Measurements from ENCODE around the gene MFF. TPM values are rescaled to one million over a fixed set of nuclear protein-coding genes. Genes with fewer than 3 reads are reported as not detected.

The MFF gene
- total RNA-seq, 1 experiment from 2014 or later, result 68.2 TPM

DNA sequence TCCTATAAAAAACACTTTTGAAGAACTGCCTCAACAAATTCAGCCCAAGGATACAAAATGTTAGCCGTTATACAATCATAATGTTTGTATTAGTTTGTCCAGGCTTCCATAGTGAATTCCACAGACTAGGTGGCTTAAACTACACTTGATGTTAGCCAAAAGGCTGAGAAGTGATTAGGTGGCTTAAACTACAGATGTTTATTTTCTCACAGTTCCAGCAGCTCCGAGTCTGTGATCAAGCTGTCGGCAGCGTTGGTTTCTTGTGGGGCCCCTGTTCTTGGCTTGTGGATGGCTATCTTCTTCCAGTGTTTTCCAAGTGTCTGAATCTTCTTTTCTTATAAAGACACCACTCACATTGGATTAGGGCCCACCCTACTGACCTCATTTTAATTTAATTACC lies 31.5 kb upstream of the MFF start:
- Histone ChIP-seq H3K4me3 (replicated peaks in 1 of 2; ENCODE audit: low read depth in 1 of 2, low read length in 2 of 2) (no peak overlapping the region), H3K9me2 (ENCODE audit: insufficient read depth) (no peaks in the 10 kb centered on the region), H4K20me1 (ENCODE audit: insufficient read depth) (no peaks in the 10 kb centered on the region), H3K27ac (ENCODE audit: low read depth, low read length) (no peak overlapping the region), H3K4me2 (ENCODE audit: low read length) (no peak overlapping the region), H3K27me3 (ENCODE audit: insufficient read depth, low read length) (no peaks in the 10 kb centered on the region), H2AFZ (ENCODE audit: low read depth, low read length, poor library complexity, severe bottlenecking) (no peak overlapping the region), H3K9me3 (ENCODE audit: control insufficient read depth in 1 of 2, insufficient read depth in 1 of 2, low read depth in 1 of 2, low read length in 2 of 2) (no peaks in the 10 kb centered on the region), H3K9ac (ENCODE audit: low read length) (no peak overlapping the region), H3K36me3 (ENCODE audit: control insufficient read depth in 1 of 2, insufficient read depth in 2 of 2, low read length in 2 of 2) (no peaks in the 10 kb centered on the region), H3K4me1 (ENCODE audit: control insufficient read depth in 1 of 2, insufficient read depth in 2 of 2, low read length in 2 of 2) (no peaks in the 10 kb centered on the region), H3K79me2 (ENCODE audit: insufficient read depth, low read length) (no peaks in the 10 kb centered on the region)
- no peak for DNase-seq (ENCODE audit: low read depth, low spot score)
- TF ChIP-seq ELF1 (IDR thresholded peaks at IDR 0.05; ENCODE audit: borderline replicate concordance, low read depth), result no peak
- TF ChIP-seq, protein P1, sequence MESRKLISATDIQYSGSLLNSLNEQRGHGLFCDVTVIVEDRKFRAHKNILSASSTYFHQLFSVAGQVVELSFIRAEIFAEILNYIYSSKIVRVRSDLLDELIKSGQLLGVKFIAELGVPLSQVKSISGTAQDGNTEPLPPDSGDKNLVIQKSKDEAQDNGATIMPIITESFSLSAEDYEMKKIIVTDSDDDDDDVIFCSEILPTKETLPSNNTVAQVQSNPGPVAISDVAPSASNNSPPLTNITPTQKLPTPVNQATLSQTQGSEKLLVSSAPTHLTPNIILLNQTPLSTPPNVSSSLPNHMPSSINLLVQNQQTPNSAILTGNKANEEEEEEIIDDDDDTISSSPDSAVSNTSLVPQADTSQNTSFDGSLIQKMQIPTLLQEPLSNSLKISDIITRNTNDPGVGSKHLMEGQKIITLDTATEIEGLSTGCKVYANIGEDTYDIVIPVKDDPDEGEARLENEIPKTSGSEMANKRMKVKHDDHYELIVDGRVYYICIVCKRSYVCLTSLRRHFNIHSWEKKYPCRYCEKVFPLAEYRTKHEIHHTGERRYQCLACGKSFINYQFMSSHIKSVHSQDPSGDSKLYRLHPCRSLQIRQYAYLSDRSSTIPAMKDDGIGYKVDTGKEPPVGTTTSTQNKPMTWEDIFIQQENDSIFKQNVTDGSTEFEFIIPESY (IDR thresholded peaks at IDR 0.05; ENCODE audit: extremely low read depth, insufficient replicate concordance, low read length), result no peak
- TF ChIP-seq FOSL1 (IDR thresholded peaks at IDR 0.05; ENCODE audit: low read depth), result no peak
- no peak for TF ChIP-seq SRF (IDR thresholded peaks at IDR 0.05; ENCODE audit: low read depth)
- TF ChIP-seq, protein P2, sequence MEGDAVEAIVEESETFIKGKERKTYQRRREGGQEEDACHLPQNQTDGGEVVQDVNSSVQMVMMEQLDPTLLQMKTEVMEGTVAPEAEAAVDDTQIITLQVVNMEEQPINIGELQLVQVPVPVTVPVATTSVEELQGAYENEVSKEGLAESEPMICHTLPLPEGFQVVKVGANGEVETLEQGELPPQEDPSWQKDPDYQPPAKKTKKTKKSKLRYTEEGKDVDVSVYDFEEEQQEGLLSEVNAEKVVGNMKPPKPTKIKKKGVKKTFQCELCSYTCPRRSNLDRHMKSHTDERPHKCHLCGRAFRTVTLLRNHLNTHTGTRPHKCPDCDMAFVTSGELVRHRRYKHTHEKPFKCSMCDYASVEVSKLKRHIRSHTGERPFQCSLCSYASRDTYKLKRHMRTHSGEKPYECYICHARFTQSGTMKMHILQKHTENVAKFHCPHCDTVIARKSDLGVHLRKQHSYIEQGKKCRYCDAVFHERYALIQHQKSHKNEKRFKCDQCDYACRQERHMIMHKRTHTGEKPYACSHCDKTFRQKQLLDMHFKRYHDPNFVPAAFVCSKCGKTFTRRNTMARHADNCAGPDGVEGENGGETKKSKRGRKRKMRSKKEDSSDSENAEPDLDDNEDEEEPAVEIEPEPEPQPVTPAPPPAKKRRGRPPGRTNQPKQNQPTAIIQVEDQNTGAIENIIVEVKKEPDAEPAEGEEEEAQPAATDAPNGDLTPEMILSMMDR (IDR thresholded peaks at IDR 0.05 in 2 of 3, conservative IDR thresholded peaks at IDR 0.05 in 1 of 3; ENCODE audit: borderline replicate concordance in 1 of 3, insufficient read depth in 1 of 3, low read depth in 2 of 3, low read length in 2 of 3), result no peak
- no peak for TF ChIP-seq ZNF274 (IDR thresholded peaks at IDR 0.05; ENCODE audit: low read depth, low read length)
- TF ChIP-seq, protein P3, sequence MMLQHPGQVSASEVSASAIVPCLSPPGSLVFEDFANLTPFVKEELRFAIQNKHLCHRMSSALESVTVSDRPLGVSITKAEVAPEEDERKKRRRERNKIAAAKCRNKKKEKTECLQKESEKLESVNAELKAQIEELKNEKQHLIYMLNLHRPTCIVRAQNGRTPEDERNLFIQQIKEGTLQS (IDR thresholded peaks at IDR 0.05), result no peak
- no peak for TF ChIP-seq TCF7L2 (IDR thresholded peaks at IDR 0.05; ENCODE audit: borderline replicate concordance, extremely low read depth, insufficient read depth, insufficient read length)
- no peak for TF ChIP-seq CBX3 (IDR thresholded peaks at IDR 0.05; ENCODE audit: low read depth)
- TF ChIP-seq POLR2AphosphoS5 (IDR thresholded peaks at IDR 0.05; ENCODE audit: low read depth, low read length), result no peak
- no peak for TF ChIP-seq ZFX (IDR thresholded peaks at IDR 0.05)
- TF ChIP-seq RAD21 (IDR thresholded peaks at IDR 0.05; ENCODE audit: low read depth), result no peak
- TF ChIP-seq EGR1 (IDR thresholded peaks at IDR 0.05; ENCODE audit: low read depth), result no peak
- no peak for TF ChIP-seq SP1 (IDR thresholded peaks at IDR 0.05; ENCODE audit: low read depth)
- TF ChIP-seq, protein P4, sequence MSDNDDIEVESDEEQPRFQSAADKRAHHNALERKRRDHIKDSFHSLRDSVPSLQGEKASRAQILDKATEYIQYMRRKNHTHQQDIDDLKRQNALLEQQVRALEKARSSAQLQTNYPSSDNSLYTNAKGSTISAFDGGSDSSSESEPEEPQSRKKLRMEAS (IDR thresholded peaks at IDR 0.05), result no peak
- TF ChIP-seq SIN3A (IDR thresholded peaks at IDR 0.05; ENCODE audit: low read depth), result no peak
- TF ChIP-seq, protein P5, sequence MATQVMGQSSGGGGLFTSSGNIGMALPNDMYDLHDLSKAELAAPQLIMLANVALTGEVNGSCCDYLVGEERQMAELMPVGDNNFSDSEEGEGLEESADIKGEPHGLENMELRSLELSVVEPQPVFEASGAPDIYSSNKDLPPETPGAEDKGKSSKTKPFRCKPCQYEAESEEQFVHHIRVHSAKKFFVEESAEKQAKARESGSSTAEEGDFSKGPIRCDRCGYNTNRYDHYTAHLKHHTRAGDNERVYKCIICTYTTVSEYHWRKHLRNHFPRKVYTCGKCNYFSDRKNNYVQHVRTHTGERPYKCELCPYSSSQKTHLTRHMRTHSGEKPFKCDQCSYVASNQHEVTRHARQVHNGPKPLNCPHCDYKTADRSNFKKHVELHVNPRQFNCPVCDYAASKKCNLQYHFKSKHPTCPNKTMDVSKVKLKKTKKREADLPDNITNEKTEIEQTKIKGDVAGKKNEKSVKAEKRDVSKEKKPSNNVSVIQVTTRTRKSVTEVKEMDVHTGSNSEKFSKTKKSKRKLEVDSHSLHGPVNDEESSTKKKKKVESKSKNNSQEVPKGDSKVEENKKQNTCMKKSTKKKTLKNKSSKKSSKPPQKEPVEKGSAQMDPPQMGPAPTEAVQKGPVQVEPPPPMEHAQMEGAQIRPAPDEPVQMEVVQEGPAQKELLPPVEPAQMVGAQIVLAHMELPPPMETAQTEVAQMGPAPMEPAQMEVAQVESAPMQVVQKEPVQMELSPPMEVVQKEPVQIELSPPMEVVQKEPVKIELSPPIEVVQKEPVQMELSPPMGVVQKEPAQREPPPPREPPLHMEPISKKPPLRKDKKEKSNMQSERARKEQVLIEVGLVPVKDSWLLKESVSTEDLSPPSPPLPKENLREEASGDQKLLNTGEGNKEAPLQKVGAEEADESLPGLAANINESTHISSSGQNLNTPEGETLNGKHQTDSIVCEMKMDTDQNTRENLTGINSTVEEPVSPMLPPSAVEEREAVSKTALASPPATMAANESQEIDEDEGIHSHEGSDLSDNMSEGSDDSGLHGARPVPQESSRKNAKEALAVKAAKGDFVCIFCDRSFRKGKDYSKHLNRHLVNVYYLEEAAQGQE (IDR thresholded peaks at IDR 0.05; ENCODE audit: low read depth), result no peak
- RAD21 ChIA-PET (ENCODE audit: low non-redundant PET in 1 of 2, low total read pairs in 2 of 2, uncharacterized antibody in 2 of 2, unreplicated experiment in 2 of 2), result no interaction called here
- intact Hi-C loops (cut with micrococcal nuclease), result no loop called here
- BruUV-seq (replicated peaks), result no TSS peak
- POLR2A ChIA-PET, result no interaction called here
- no peak for ATAC-seq
- CTCF ChIA-PET, result no interaction called here

Data from HCT116 (cell line).